HG03060 (cell line): Measurements from ENCODE around the gene PGAP3.

Source experiments
- ATAC-seq: cut with Tn5 transposase; IDR thresholded peaks from one replicate; pipeline ENCODE4 v1.9.1; 2021; ENCODE audit warnings: low read depth, moderate number of reproducible peaks; ENCODE audit not compliant: unreplicated experiment

Gene PGAP3

GRCh38 chr17:39673335-39674081, 14.3 kb downstream of the PGAP3 start:
- no peak for ATAC-seq

GRCh38 chr17:39672522-39673334, 15.1 kb downstream of the PGAP3 start:
- ATAC-seq = no peak

- no peak for ATAC-seq
Measured at GRCh38 chr17:39671651-39672521, 16.0 kb downstream of the PGAP3 start.

GRCh38 chr17:39670746-39671145, 17.1 kb downstream of the PGAP3 start:
- no peak for ATAC-seq

- no peak for ATAC-seq
Measured at GRCh38 chr17:39669897-39670735, 17.7 kb downstream of the PGAP3 start.

- ATAC-seq = no peak
Measured at GRCh38 chr17:39667945-39668924, 19.6 kb downstream of the PGAP3 start, which contains the start of gene PNMT. TSS of gene PNMT (plus strand) at chr17:39668453. CDS start at chr17:39668476, 23 bp downstream.

GRCh38 chr17:39667262-39667944, 20.5 kb downstream of the PGAP3 start:
- ATAC-seq = no peak

- ATAC-seq = no peak
Measured at GRCh38 chr17:39666601-39667261, 21.1 kb downstream of the PGAP3 start.

GRCh38 chr17:39666231-39666600, 21.6 kb downstream of the PGAP3 start:
- ATAC-seq = no peak

GRCh38 chr17:39665642-39666224, 22.1 kb downstream of the PGAP3 start:
- no peak for ATAC-seq

- ATAC-seq = no peak
Measured at GRCh38 chr17:39664581-39665561, 23.0 kb downstream of the PGAP3 start, which contains the start of gene TCAP. TSS of gene TCAP (plus strand) at chr17:39665349. CDS start at chr17:39665360, 11 bp downstream.

GRCh38 chr17:39663688-39664580, 23.9 kb downstream of the PGAP3 start:
- no peak for ATAC-seq

GRCh38 chr17:39663340-39663687, 24.5 kb downstream of the PGAP3 start:
- ATAC-seq = no peak

GRCh38 chr17:39662551-39663339, 25.1 kb downstream of the PGAP3 start:
- ATAC-seq = no peak
